GM18868 (cell line): Measurements from ENCODE around the gene CTCF.

Source experiments
- ATAC-seq: cut with Tn5 transposase; IDR thresholded peaks from one replicate; pipeline ENCODE4 v1.9.1; 2021; ENCODE audit warnings: mild to moderate bottlenecking, moderate library complexity; ENCODE audit not compliant: unreplicated experiment

CTCF gene

GRCh38 chr16:67547423-67548264 lies 14.7 kb upstream of the CTCF start:
- no peak for ATAC-seq

- no peak for ATAC-seq
Measured at GRCh38 chr16:67548265-67549126, 13.8 kb upstream of the CTCF start.

- no peak for ATAC-seq
Measured at GRCh38 chr16:67549240-67549639, 13.1 kb upstream of the CTCF start.

GRCh38 chr16:67549936-67550335 lies 12.4 kb upstream of the CTCF start:
- ATAC-seq: no peak

- no peak for ATAC-seq
Measured at GRCh38 chr16:67551091-67551490, 11.2 kb upstream of the CTCF start.

GRCh38 chr16:67551972-67552371 lies 10.4 kb upstream of the CTCF start:
- no peak for ATAC-seq

- no peak for ATAC-seq
Measured at GRCh38 chr16:67552476-67552875, 9.8 kb upstream of the CTCF start.

GRCh38 chr16:67555795-67556212 lies 6.5 kb upstream of the CTCF start:
- ATAC-seq: no peak

- ATAC-seq: no peak
Measured at GRCh38 chr16:67558859-67559258, 3.5 kb upstream of the CTCF start.

GRCh38 chr16:67560827-67561342 lies 1.4 kb upstream of the CTCF start:
- no peak for ATAC-seq

GRCh38 chr16:67561501-67561823 lies 864 bp upstream of the CTCF start:
- no peak for ATAC-seq

- peak; percentile 73 for ATAC-seq
Measured at GRCh38 chr16:67561824-67562525, 351 bp upstream of the CTCF start.

- ATAC-seq: peak; percentile 6
Measured at GRCh38 chr16:67562918-67563707, 787 bp downstream of the CTCF start.

- ATAC-seq: no peak
Measured at GRCh38 chr16:67563708-67564468, 1.6 kb downstream of the CTCF start.

- ATAC-seq: no peak
Measured at GRCh38 chr16:67565470-67566100, 3.3 kb downstream of the CTCF start.

GRCh38 chr16:67571464-67571863 lies 9.1 kb downstream of the CTCF start:
- ATAC-seq: no peak

GRCh38 chr16:67571981-67572431 lies 9.7 kb downstream of the CTCF start:
- ATAC-seq: no peak

GRCh38 chr16:67579686-67580085 lies 17.4 kb downstream of the CTCF start:
- no peak for ATAC-seq

- no peak for ATAC-seq
Measured at GRCh38 chr16:67580202-67580601, 17.9 kb downstream of the CTCF start.
